KOPT-K1 (cell line): Measurements from ENCODE around the gene IQUB.
"Not testable (repeated sequence)": the region's sequence is repeated elsewhere in the genome, so short reads cannot be mapped to it uniquely, and the experiment has no call there.

ENCODE experiments used
- H3K27ac ChIP-seq: fragments of 200-600 bp; sonication (generic); 2 replicates; pipeline ENCODE4 v1.5.1; 2016; ENCODE audit warnings: antibody characterized with exemption, mild to moderate bottlenecking, low read depth, low read length; ENCODE audit not compliant: poor library complexity, severe bottlenecking
- H3K36me3 ChIP-seq: fragments of 200-600 bp; sonication (generic); 2 replicates; pipeline ENCODE4 v1.5.1; 2017; ENCODE audit warnings: antibody characterized with exemption, mild to moderate bottlenecking, low read length, moderate library complexity; ENCODE audit not compliant: insufficient read depth
- H3K9me3 ChIP-seq: fragments of 200-600 bp; sonication (generic); 2 replicates; pipeline ENCODE4 v1.5.1; 2017; ENCODE audit warnings: antibody characterized with exemption, low read length, mild to moderate bottlenecking; ENCODE audit not compliant: insufficient read depth, poor library complexity, severe bottlenecking

Gene IQUB

DNA sequence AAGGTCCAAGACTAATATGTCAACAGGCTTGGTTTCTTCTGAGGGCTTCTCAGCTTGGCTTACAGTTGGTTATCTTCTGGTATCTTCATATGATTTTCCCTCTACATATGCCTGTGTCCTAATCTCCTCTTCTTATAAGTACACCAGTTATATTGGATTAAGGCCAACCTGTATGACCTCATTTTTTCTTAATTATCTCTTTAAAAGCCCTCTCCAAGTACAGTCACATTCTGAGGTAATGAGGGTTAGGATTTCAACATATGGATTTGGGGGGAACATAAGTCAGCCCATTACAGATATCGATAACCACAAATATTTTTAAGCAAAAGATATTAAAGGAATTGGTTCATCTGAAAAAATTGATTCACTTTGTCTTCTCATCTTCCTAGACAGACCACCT, 49.2 kb downstream of the IQUB start:
- no peaks in the 10 kb centered on the region for H3K36me3 ChIP-seq
- H3K27ac ChIP-seq = no peak overlapping the region
- H3K9me3 ChIP-seq = no peaks in the 10 kb centered on the region

GRCh38 chr7:123484199-123484598, 50.2 kb downstream of the IQUB start:
- H3K36me3 ChIP-seq = no peaks in the 10 kb centered on the region
- H3K27ac ChIP-seq = no peak overlapping the region
- H3K9me3 ChIP-seq = no peaks in the 10 kb centered on the region

DNA sequence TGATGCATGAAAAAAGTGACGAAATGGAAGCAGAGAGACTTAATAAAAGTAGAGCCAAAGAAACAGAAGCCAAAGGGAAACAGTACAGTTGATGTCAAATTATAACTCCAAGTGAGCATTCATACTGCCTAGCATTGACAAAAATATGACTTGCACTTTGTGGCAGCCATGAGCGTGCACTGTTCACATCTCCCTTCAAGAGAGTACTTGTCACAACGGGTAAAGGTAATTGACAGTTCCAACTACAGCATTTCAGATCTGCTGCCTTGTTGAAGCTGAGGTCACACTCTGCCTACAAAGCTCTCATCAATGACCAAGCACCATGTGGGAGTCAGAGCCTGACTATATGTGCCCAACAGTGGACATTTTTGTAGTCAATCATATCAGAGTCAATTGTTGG, 54.3 kb downstream of the IQUB start:
- Histone ChIP-seq H3K36me3 (no peaks in the 10 kb centered on the region), H3K27ac (no peak overlapping the region), H3K9me3 (no peaks in the 10 kb centered on the region)

- not testable (repeated sequence) for H3K9me3 ChIP-seq, H3K27ac ChIP-seq, H3K36me3 ChIP-seq
Observed at GRCh38 chr7:123478056-123478455, 56.3 kb downstream of the IQUB start.

DNA sequence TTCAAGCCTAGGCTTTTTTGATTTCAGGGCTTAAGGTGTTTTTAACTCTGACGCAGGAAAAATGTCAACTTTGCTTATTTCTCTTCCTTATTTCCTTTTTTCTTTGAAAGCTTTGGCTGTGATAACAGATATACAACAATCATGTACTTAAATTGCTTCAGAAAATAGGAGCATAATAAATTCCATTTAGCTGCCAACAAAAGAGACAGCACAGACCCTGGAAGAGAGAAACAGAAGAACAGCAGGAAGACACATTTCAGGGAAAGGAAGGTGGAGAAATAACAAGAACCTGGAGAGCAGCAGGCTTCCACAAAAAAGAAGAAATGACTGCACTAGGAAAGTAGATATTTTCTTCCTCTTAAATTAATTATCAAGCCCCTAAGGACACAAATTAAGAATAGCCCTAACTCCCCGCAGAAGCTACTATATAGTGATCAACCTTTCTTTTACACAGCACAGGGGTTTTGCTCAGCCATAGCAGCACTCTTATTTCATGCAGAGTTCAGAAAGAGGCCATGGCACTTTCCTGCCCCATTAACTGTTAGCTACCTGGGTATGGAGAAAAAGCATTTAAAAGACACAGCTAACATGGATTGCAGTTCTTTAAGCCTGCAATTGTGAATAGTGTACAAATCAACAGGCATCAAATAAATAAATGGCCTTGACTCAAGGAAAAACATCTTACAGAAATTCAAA, 61.5 kb downstream of the IQUB start:
- no peaks in the 10 kb centered on the region for H3K9me3 ChIP-seq
- no peak overlapping the region for H3K27ac ChIP-seq
- no peaks in the 10 kb centered on the region for H3K36me3 ChIP-seq

DNA sequence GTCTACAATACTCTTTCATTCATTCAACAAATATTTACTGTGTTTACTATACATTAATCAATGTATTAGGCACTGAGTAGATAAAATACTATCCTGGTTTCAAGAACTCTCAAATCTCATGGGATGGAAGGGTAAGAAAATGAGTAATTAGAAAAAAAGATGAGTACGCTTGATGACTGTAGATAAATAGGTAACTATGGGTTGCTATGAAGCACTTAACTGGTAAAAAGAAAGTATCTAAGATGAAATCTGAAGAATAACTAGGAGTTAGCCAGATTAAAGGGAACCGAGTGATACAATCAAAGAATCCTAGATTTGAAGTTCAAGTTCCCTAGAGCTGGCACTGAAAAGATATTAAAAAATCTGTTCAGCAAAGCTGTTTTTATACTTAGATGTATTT, 62.1 kb downstream of the IQUB start:
- H3K36me3 ChIP-seq = no peaks in the 10 kb centered on the region
- no peak overlapping the region for H3K27ac ChIP-seq
- no peaks in the 10 kb centered on the region for H3K9me3 ChIP-seq

- no peak overlapping the region for H3K27ac ChIP-seq
- no peaks in the 10 kb centered on the region for H3K36me3 ChIP-seq
- H3K9me3 ChIP-seq = no peaks in the 10 kb centered on the region
Observed at GRCh38 chr7:123468303-123468702, 66.1 kb downstream of the IQUB start.

DNA sequence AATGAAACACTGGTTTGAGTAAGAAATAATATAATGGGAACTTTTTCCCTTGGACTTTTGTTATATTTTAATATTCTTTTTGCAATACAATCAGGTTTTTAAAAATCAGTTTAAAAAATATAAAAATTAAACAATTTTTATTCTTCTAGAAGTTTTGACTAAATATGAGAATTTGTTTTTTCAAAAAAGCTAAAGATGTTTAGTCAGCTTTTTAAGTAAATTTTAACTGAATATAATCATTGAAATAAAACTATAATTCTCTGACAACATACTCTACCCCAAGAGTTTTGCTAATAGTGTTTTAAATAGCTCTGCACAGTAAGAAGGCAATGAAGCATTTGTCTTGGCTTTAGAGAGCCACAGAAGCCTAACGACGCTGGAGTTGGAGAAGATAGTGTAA, 70.5 kb downstream of the IQUB start:
- Histone ChIP-seq H3K9me3 (no peaks in the 10 kb centered on the region), H3K27ac (no peak overlapping the region), H3K36me3 (no peaks in the 10 kb centered on the region)

DNA sequence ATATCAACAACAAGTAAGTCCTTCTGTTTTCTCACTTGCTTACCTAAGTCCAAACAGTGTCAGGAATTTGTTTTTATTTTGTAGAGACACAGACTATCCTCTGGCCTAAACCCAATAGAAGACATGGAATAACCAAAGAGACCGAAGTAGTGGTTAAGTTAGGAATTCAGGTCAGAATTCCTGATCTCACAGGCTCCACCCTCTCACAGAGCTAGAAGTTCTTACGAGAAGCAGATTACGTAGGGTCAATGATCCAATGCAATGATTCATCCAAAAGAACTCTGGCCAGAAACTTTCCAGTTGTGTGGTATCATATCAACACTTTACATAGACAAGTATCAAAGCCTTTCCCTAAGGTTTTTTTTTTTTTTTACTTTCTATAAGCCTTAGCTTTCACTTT, 73.8 kb downstream of the IQUB start:
- H3K27ac ChIP-seq = no peak overlapping the region
- no peaks in the 10 kb centered on the region for H3K36me3 ChIP-seq
- no peaks in the 10 kb centered on the region for H3K9me3 ChIP-seq

- Histone ChIP-seq H3K27ac (no peak overlapping the region), H3K36me3 (no peaks in the 10 kb centered on the region), H3K9me3 (no peaks in the 10 kb centered on the region)
Observed at GRCh38 chr7:123455965-123456470, 78.4 kb downstream of the IQUB start.

DNA sequence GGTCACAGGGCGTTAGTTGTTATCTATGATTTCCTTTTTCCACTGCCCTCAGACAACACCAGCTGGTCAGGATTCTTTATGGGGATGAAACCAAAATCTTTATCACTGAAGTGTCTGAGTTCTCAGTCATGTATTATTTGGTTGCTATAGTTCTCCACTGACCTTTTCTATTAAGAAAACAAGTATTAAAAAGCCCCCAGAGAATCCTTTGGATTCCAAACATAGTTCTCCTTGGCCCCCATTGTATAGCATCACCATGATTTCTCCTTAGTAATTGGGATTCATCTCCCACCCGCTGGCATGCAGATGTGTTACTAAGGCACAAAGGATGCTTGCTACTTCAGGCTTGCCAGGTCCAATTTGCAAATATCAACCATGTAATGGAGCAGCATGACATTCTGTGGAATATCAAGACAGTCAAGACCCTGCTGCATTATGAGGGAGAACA, 94.3 kb downstream of the IQUB start:
- H3K27ac ChIP-seq = no peak overlapping the region
- no peaks in the 10 kb centered on the region for H3K9me3 ChIP-seq
- H3K36me3 ChIP-seq = no peaks in the 10 kb centered on the region

- no peaks in the 10 kb centered on the region for H3K36me3 ChIP-seq
- no peaks in the 10 kb centered on the region for H3K9me3 ChIP-seq
- H3K27ac ChIP-seq = no peak overlapping the region
Observed at GRCh38 chr7:123439191-123439590, 95.2 kb downstream of the IQUB start.

DNA sequence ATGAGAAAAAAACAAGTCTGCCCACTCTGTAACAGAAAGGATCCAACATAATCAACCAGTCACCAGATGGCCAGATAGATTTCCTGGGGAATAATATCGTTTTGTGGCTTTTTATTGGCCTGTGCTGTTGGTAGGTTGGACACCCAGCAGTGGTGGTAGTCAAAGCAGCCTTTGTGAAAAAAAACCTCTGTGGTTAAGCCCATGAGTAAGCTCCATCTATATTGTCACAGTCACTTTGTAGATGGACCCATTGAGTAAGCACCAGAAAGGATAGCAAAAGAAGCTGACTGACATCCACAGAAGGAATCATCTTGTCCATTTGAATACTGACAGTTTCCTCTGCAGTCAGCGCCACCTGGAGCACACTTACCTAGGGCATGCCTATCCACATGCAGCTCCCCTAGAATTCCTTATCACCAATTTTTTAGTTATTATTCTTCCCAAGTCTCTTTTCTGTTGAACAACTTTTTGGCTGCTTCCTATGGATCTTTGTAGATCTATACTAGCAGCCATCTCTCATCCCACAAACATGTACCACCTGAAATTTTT, 96.9 kb downstream of the IQUB start:
- Histone ChIP-seq H3K9me3 (no peaks in the 10 kb centered on the region), H3K36me3 (no peaks in the 10 kb centered on the region), H3K27ac (no peak overlapping the region)

GRCh38 chr7:123435080-123435700, 99.2 kb downstream of the IQUB start:
- H3K27ac ChIP-seq = no peak overlapping the region

GRCh38 chr7:123433665-123434064, 100.7 kb downstream of the IQUB start:
- Histone ChIP-seq H3K27ac (no peak overlapping the region), H3K9me3 (no peaks in the 10 kb centered on the region), H3K36me3 (no peaks in the 10 kb centered on the region)

More at GRCh38 chr7:123435080-123435700, 99.2 kb downstream of the IQUB start:
- H3K9me3 ChIP-seq = no peaks in the 10 kb centered on the region
- no peaks in the 10 kb centered on the region for H3K36me3 ChIP-seq

- Histone ChIP-seq H3K9me3 (no peaks in the 10 kb centered on the region), H3K27ac (no peak overlapping the region)
Observed at GRCh38 chr7:123432601-123433000, 101.8 kb downstream of the IQUB start.

More at GRCh38 chr7:123432601-123433000, 101.8 kb downstream of the IQUB start:
- no peaks in the 10 kb centered on the region for H3K36me3 ChIP-seq
